Measurements from ENCODE around the gene MYO9B. TPM values are rescaled to one million over a fixed set of nuclear protein-coding genes. Genes with fewer than 3 reads are reported as not detected.

The MYO9B gene
- polyA plus RNA-seq, 3 donors = 54.4 to 64.1 (median 56.9) TPM

Other genes with a start within 250 kb of the MYO9B start
- gene SIN3B, start 246.4 kb upstream of the MYO9B start, polyA plus RNA-seq (ENCODE audit: insufficient read length in 3 of 3) = 10 to 100 TPM; 57.1 to 95.5 (median 92.6) TPM
- gene F2RL3, start 186.8 kb upstream of the MYO9B start, polyA plus RNA-seq (ENCODE audit: insufficient read length in 3 of 3) = 1 to 10 TPM in 2 of 3 donors, under 1 TPM in 1; 0.95 to 1.4 (median 1.1) TPM
- gene CPAMD8, start 49.0 kb upstream of the MYO9B start, polyA plus RNA-seq (ENCODE audit: insufficient read length in 3 of 3) = 10 to 100 TPM; 43.6 to 53.0 (median 44.0) TPM
- gene HAUS8, start 325 bp upstream of the MYO9B start, polyA plus RNA-seq (ENCODE audit: insufficient read length in 3 of 3) = 10 to 100 TPM; 12.5 to 17.0 (median 14.8) TPM
- gene USE1, start 139.6 kb downstream of the MYO9B start, polyA plus RNA-seq (ENCODE audit: insufficient read length in 3 of 3) = 10 to 100 TPM; 27.1 to 35.5 (median 29.1) TPM
- 10 to 100 TPM; 20.4 to 22.9 (median 21.2) TPM for gene OCEL1, start 150.4 kb downstream of the MYO9B start, polyA plus RNA-seq (ENCODE audit: insufficient read length in 3 of 3)
- gene NR2F6, start 170.1 kb downstream of the MYO9B start, polyA plus RNA-seq (ENCODE audit: insufficient read length in 3 of 3) = 10 to 100 TPM; 45.9 to 70.9 (median 56.8) TPM
- gene USHBP1, start 189.0 kb downstream of the MYO9B start, polyA plus RNA-seq (ENCODE audit: insufficient read length in 3 of 3) = 1 to 10 TPM; 5.9 to 7.8 (median 6.0) TPM
- 100 to 1,000 TPM in 2 of 3 donors, 10 to 100 TPM in 1; 96.7 to 113 (median 107) TPM for gene BABAM1, start 191.7 kb downstream of the MYO9B start, polyA plus RNA-seq (ENCODE audit: insufficient read length in 3 of 3)
- 1 to 10 TPM in 2 of 3 donors, under 1 TPM in 1; 0.91 to 2.3 (median 1.9) TPM for gene ANKLE1, start 206.1 kb downstream of the MYO9B start, polyA plus RNA-seq (ENCODE audit: insufficient read length in 3 of 3)
- gene ABHD8, start 227.6 kb downstream of the MYO9B start, polyA plus RNA-seq (ENCODE audit: insufficient read length in 3 of 3) = 10 to 100 TPM in 2 of 3 donors, 1 to 10 TPM in 1; 9.7 to 13.5 (median 12.3) TPM
- 10 to 100 TPM; 59.2 to 71.3 (median 63.5) TPM for gene MRPL34, start 230.1 kb downstream of the MYO9B start, polyA plus RNA-seq (ENCODE audit: insufficient read length in 3 of 3)
- 10 to 100 TPM; 34.6 to 42.5 (median 40.7) TPM for gene DDA1, start 233.8 kb downstream of the MYO9B start, polyA plus RNA-seq (ENCODE audit: insufficient read length in 3 of 3)

All from renal pelvis (tissue), 3 donors.